Osteocyte (in vitro differentiated cells): ENCODE data around the gene SPATA12. TPM values are rescaled to one million over a fixed set of nuclear protein-coding genes. Genes with fewer than 3 reads are reported as not detected.
"Not testable (repeated sequence)": the region's sequence is repeated elsewhere in the genome, so short reads cannot be mapped to it uniquely, and the experiment has no call there.

ENCODE experiments used
- DNase-seq: peaks from one replicate; pipeline ENCODE4 v3.0.0; 2021; ENCODE audit warnings: mixed read lengths; ENCODE audit not compliant: unreplicated experiment; ENCODE audit errors: extremely low spot score
- H3K27ac Mint-ChIP-seq: one replicate; pipeline ENCODE4 v1.8.0; 2021; ENCODE audit warnings: mild to moderate bottlenecking, mixed read lengths; ENCODE audit not compliant: unreplicated experiment
- H3K27me3 Mint-ChIP-seq: one replicate; pipeline ENCODE4 v1.8.0; 2021; ENCODE audit warnings: mixed read lengths; ENCODE audit not compliant: unreplicated experiment
- H3K36me3 Mint-ChIP-seq: one replicate; pipeline ENCODE4 v1.8.0; 2021; ENCODE audit warnings: mixed read lengths; ENCODE audit not compliant: unreplicated experiment
- H3K4me1 Mint-ChIP-seq: one replicate; pipeline ENCODE4 v1.8.0; 2021; ENCODE audit warnings: mixed read lengths; ENCODE audit not compliant: unreplicated experiment
- H3K4me3 Mint-ChIP-seq: one replicate; pipeline ENCODE4 v1.8.0; 2021; ENCODE audit warnings: mild to moderate bottlenecking, moderate library complexity, mixed read lengths; ENCODE audit not compliant: unreplicated experiment
- H3K9me3 Mint-ChIP-seq: one replicate; pipeline ENCODE4 v1.8.0; 2021; ENCODE audit warnings: mixed read lengths; ENCODE audit not compliant: unreplicated experiment
- total RNA-seq: library from RNA; stranded (reverse); gene quantifications from 2 replicates; pipeline ENCODE4 v1.2.1, GENCODE V29; 2021
- TF ChIP-seq, protein P1 (sequence below): fragments of 200-600 bp; sonication (generic); IDR thresholded peaks from 2 replicates; pipeline ENCODE4 v1.5.0; 2021; ENCODE audit warnings: antibody characterized with exemption, mild to moderate bottlenecking, moderate library complexity

Gene SPATA12
- total RNA-seq, 1 donor from 2014 or later = not detected

DNA sequence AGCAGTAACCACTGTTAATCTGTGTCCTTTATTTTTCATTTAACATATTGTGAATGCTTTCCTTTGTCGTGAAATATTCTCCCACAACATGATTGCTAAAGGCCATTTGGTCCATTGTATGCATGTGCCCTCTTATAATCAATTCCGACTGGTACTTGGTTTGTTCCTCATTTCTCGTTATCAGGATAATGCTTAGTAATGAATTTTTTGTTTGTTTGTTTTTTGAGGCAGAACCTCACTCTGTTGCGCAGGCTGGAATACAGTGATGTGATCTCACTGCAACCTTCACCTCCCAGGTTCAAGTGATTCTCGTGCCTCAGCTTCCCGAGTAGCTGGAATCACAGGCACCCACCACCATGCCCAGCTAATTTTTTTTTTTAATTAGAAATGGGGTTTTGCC, 22.0 kb downstream of the SPATA12 start:
- DNase-seq = no peak
- no peaks in the 10 kb centered on the region for H3K9me3 Mint-ChIP-seq
- peaks cover 6% of the 10 kb centered on the region for H3K4me1 Mint-ChIP-seq
- no peaks in the 10 kb centered on the region for H3K36me3 Mint-ChIP-seq
- H3K4me3 Mint-ChIP-seq = no peak overlapping the region
- no peak overlapping the region for H3K27ac Mint-ChIP-seq
- H3K27me3 Mint-ChIP-seq = peaks cover 17% of the 10 kb centered on the region
- TF ChIP-seq, protein P1, sequence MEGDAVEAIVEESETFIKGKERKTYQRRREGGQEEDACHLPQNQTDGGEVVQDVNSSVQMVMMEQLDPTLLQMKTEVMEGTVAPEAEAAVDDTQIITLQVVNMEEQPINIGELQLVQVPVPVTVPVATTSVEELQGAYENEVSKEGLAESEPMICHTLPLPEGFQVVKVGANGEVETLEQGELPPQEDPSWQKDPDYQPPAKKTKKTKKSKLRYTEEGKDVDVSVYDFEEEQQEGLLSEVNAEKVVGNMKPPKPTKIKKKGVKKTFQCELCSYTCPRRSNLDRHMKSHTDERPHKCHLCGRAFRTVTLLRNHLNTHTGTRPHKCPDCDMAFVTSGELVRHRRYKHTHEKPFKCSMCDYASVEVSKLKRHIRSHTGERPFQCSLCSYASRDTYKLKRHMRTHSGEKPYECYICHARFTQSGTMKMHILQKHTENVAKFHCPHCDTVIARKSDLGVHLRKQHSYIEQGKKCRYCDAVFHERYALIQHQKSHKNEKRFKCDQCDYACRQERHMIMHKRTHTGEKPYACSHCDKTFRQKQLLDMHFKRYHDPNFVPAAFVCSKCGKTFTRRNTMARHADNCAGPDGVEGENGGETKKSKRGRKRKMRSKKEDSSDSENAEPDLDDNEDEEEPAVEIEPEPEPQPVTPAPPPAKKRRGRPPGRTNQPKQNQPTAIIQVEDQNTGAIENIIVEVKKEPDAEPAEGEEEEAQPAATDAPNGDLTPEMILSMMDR = no peak

DNA sequence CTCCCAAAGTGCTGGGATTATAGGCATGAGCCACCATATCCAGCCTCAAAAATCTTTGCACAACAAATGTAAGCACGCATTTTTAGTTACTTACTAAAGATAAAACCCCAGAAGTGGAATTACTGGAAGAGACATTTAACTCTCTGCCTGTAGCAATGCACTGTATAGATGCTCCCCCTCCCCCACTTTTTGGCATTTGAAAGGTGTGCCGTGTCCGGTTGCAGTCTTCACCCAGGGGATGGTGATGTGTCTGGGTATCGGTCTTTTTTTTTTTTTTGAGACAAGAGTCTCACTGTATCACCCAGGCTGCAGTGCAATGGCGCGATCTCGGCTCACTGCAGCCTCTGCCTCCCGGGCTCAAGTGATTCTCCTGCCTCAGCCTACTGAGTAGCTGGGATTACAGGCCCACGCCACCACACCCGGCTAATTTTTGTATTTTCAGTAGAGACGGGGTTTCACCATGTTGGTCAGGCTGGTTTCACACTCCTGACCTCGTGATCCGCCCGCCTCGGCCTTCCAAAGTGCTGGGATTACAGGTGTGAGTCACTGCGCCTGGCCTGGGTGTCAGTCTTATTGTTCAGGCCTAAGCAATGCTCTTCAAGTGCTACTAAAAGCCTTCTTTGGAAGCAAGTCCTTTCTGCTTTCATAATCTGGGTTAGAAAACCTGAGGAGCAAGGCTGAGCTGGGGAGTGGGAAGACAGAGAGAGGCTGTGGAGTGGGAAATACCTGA, 23.0 kb downstream of the SPATA12 start:
- H3K4me1 Mint-ChIP-seq, H3K27me3 Mint-ChIP-seq, H3K9me3 Mint-ChIP-seq, H3K36me3 Mint-ChIP-seq, H3K4me3 Mint-ChIP-seq, DNase-seq, H3K27ac Mint-ChIP-seq: not testable (repeated sequence)

DNA sequence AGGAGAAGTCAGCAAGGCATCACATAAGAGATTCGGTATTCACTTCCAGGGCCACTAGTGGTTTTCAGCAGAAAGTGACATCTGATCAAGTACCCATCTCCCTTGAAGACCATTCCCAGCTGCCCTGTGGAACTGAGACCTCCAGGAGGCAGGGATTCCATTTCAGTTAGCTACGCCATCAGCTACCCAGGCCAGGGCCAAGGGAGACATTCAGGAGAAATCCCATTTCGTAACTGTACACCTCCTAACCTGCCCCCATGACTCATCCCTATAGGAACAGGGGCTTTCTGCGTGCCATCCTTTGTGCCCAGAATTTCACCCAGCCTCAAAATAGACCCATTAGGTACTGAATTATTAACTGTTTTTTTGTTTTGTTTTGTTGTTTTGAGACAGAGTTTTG, 24.7 kb downstream of the SPATA12 start:
- peaks cover 3% of the 10 kb centered on the region for H3K4me1 Mint-ChIP-seq
- H3K36me3 Mint-ChIP-seq = no peaks in the 10 kb centered on the region
- peaks cover 6% of the 10 kb centered on the region for H3K27me3 Mint-ChIP-seq
- H3K4me3 Mint-ChIP-seq = no peak overlapping the region
- no peaks in the 10 kb centered on the region for H3K9me3 Mint-ChIP-seq
- no peak for DNase-seq
- H3K27ac Mint-ChIP-seq = no peak overlapping the region
- TF ChIP-seq, protein P1 = no peak

DNA sequence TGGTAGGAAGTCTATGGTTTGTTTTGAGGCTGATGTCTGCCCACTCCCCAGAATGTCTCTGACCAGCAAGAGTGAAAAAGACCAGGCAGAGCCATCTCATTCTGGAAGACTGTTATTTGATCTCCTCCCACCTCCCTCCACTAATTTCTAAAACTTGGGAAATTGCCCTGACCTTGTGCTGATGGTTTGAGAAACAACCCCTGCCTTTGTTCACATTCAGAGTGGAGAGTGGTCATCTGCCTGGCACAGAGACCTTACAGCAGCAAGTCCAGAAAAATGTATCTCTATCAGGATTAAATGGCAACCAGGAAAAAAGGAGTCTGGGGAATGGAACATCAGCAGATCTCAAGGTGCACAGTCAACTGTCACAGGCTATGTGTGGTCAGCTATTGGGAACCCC, 25.7 kb downstream of the SPATA12 start:
- TF ChIP-seq, protein P1 = no peak
- no peaks in the 10 kb centered on the region for H3K27me3 Mint-ChIP-seq
- no peaks in the 10 kb centered on the region for H3K36me3 Mint-ChIP-seq
- H3K9me3 Mint-ChIP-seq = no peaks in the 10 kb centered on the region
- H3K4me1 Mint-ChIP-seq = peaks cover 3% of the 10 kb centered on the region
- H3K4me3 Mint-ChIP-seq = no peak overlapping the region
- H3K27ac Mint-ChIP-seq = no peak overlapping the region
- DNase-seq = no peak

DNA sequence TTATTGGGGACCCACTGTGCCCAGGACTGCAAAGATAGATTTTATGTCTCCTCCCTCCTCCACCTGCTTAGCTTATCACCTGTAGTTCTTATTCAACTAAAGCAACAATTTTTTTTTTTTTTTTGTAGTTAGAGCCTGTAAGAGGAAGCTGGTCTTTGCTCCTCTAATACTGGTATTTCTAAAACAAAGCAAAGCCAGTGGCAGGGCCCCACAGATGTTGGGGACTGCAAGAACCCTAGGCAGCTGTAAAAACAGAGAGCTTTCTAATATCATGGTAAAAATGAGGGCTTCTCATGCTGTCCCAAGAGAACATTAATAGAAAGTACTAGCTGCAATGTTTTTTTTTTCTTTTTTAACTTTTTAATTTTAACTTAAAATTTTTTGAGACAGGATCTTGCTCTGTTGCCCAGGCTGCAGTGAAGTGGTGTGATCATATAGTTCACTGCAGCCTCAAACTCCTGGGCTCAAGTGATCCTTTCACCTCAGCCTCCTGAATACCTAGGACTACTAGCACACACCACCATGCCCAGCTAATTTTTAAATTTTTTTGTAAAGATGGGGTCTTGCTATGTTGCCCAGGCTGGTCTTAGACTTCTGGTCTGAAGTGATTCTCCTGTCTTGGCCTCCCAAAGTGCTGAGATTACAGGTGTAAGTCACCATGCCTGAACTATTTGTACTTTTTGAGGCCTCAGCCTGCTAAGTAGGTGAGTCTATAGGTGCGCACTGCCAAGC, 27.1 kb downstream of the SPATA12 start:
- no peak overlapping the region for H3K27ac Mint-ChIP-seq
- H3K9me3 Mint-ChIP-seq = no peaks in the 10 kb centered on the region
- H3K36me3 Mint-ChIP-seq = no peaks in the 10 kb centered on the region
- TF ChIP-seq, protein P1 = no peak
- DNase-seq = no peak
- H3K4me3 Mint-ChIP-seq = no peak overlapping the region
- no peaks in the 10 kb centered on the region for H3K27me3 Mint-ChIP-seq
- H3K4me1 Mint-ChIP-seq = peaks cover 3% of the 10 kb centered on the region
